ENCODE measurements around the gene ATP5PD. TPM values are rescaled to one million over a fixed set of nuclear protein-coding genes. Genes with fewer than 3 reads are reported as not detected.

Gene ATP5PD
- total RNA-seq (2014; rRNA removed; shearing (Covaris generic)) = 601 and 1,079 TPM in 2 replicates

- Histone ChIP-seq H3K4me1 (replicated peaks) (peaks cover 16% of the 10 kb centered on the region), H3K9me3 (replicated peaks) (no peaks in the 10 kb centered on the region), H3K27ac (peak within 1 kb of the TSS; percentile 36), H3K4me3 (peak within 1 kb of the TSS; percentile 81), H3K27me3 (replicated peaks) (no peaks in the 10 kb centered on the region), H3K36me3 (peaks cover 39% of the 10 kb centered on the region)
- DNase-seq (ENCODE audit: low read depth in 1 of 2, low spot score in 2 of 2) = peak; percentile 99
Observed at GRCh38 chr17:75046407-75047289, at the start of gene ATP5PD, which contains the start of gene KCTD2. Gene ATP5PD (minus strand): TSS chr17:75046969. CDS start chr17:75042650, 4,319 bp downstream. Gene KCTD2 (plus strand): TSS chr17:75047225. CDS start chr17:75047251, 26 bp downstream.

GRCh38 chr17:75096082-75096625 lies 49.4 kb upstream of the ATP5PD start:
- no peaks in the 10 kb centered on the region for H3K9me3 ChIP-seq (replicated peaks)
- H3K27me3 ChIP-seq (replicated peaks) = no peaks in the 10 kb centered on the region
- H3K4me1 ChIP-seq (replicated peaks) = peaks cover 11% of the 10 kb centered on the region
- peak overlapping the region; percentile 3 for H3K27ac ChIP-seq
- H3K4me3 ChIP-seq = no peak overlapping the region
- peak; percentile 90 for DNase-seq (ENCODE audit: low read depth in 1 of 2, low spot score in 2 of 2)
- H3K36me3 ChIP-seq = no peaks in the 10 kb centered on the region

GRCh38 chr17:75094871-75095399 lies 48.2 kb upstream of the ATP5PD start:
- no peak overlapping the region for H3K27ac ChIP-seq
- no peak overlapping the region for H3K4me3 ChIP-seq
- H3K4me1 ChIP-seq (replicated peaks) = peaks cover 11% of the 10 kb centered on the region
- H3K9me3 ChIP-seq (replicated peaks) = no peaks in the 10 kb centered on the region
- no peaks in the 10 kb centered on the region for H3K27me3 ChIP-seq (replicated peaks)
- no peak for DNase-seq (ENCODE audit: low read depth in 1 of 2, low spot score in 2 of 2)
- H3K36me3 ChIP-seq = no peaks in the 10 kb centered on the region

- Histone ChIP-seq H3K27me3 (replicated peaks) (no peaks in the 10 kb centered on the region), H3K27ac (no peak overlapping the region), H3K36me3 (no peaks in the 10 kb centered on the region), H3K9me3 (replicated peaks) (no peaks in the 10 kb centered on the region), H3K4me1 (replicated peaks) (peaks cover 18% of the 10 kb centered on the region), H3K4me3 (no peak overlapping the region)
- DNase-seq (ENCODE audit: low read depth in 1 of 2, low spot score in 2 of 2) = no peak
Observed at GRCh38 chr17:75093548-75094158, 46.9 kb upstream of the ATP5PD start.

GRCh38 chr17:75091855-75092327 lies 45.1 kb upstream of the ATP5PD start:
- H3K27me3 ChIP-seq (replicated peaks) = no peaks in the 10 kb centered on the region
- no peak overlapping the region for H3K4me3 ChIP-seq
- H3K4me1 ChIP-seq (replicated peaks) = peaks cover 35% of the 10 kb centered on the region
- DNase-seq (ENCODE audit: low read depth in 1 of 2, low spot score in 2 of 2) = no peak
- H3K9me3 ChIP-seq (replicated peaks) = no peaks in the 10 kb centered on the region
- H3K27ac ChIP-seq = no peak overlapping the region
- H3K36me3 ChIP-seq = no peaks in the 10 kb centered on the region

DNA sequence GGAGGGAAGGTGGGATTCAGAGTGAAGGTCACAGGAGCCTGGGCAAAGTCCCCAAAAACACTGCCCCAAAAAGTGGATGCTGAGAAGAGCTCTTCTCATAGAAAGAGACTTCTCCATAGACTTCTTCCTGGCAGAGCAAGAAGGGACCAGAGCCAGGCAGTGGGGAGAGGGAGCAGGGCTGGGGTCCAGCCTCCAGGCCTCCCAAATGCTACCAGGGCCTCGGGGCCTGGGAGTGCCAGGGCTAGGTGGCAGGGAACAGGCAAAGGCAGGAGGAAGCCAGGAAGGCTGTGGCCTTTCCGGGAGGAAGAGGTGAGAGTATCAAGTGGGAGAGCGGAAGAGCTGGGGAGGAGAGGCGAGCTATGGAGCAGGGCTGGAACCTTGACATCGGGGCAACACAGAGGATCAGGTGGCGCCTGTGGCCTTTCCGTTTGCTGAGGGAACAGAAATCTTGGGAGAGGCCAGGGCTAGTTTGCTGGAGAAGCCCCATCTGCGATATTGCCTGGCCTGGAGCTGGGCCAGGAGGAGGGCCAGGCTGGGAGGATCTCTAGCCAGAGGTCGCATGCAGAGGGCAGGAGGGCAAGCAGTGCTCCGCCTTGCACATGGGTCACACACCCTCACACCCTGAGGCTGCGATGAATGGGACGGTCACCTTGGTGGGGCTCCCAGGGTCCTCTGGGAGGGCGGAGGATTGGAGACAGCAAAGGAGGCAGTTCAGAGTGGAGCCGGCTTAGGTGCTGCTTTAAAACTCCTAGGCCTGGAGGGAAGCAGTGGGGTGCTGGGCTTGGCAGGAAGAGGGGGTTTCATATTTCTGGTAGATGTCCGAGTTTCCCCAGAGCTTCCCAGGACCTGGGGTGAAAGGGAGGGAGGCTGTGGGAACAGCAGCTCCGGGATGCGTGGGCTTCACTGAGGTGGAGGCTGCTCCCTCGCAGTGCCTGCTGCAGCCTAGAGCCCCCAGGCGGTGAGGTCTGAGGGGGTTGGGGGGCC lies 44.4 kb upstream of the ATP5PD start:
- Histone ChIP-seq H3K27ac (no peak overlapping the region), H3K4me1 (replicated peaks) (peaks cover 35% of the 10 kb centered on the region), H3K27me3 (replicated peaks) (no peaks in the 10 kb centered on the region), H3K4me3 (no peak overlapping the region), H3K9me3 (replicated peaks) (no peaks in the 10 kb centered on the region), H3K36me3 (no peaks in the 10 kb centered on the region)
- DNase-seq (ENCODE audit: low read depth in 1 of 2, low spot score in 2 of 2) = no peak

DNA sequence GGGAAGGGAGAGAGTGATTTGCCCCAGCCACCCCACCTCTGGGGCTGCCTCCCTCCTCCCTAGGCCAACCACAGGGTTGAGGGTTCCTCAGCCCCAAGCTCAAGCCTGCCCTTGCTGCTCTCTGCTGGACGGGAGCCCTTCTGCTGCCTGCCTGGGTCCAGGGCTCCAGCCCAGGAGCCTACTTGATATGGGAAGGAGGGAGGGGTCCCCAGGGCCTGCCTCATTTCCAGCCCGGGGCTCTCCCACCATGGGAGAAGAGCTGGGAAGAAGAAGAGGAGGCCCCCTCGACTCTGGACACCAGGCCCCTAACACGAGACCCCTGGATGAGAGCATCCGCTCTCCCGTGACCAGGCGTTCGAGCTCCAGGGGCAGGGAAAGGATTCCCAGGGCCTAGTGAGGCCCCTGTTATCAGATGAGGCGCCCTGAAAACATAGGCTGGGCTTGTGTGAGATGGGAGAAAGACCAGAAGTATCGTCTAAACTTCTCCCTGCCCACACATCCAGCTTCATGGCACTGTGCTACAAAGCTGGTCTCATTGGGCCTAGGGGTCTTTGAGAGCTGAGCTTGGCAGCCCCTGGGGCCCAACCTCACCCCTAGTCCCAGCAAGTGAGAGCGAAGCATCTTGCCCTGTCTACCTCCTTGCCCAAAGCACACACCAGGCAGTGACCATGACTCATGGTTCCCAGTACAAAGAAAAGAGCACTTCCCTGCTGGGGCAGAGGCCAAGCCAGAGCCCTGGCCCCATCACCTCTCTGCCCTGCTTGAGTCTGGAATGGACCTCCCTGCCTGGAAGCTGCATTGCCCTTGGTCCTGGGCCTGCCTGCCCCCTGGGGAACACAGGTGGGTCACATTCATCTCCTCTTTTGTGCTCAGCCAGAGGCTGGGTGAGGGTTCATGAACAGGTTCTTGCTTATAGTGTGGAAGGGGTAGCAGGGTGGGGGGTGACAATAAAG lies 42.0 kb upstream of the ATP5PD start:
- H3K4me1 ChIP-seq (replicated peaks) = peaks cover 29% of the 10 kb centered on the region
- peak in 1 of 2 experiments; percentile 46 for DNase-seq (ENCODE audit: low read depth in 1 of 2, low spot score in 2 of 2)
- no peaks in the 10 kb centered on the region for H3K27me3 ChIP-seq (replicated peaks)
- no peaks in the 10 kb centered on the region for H3K36me3 ChIP-seq
- no peaks in the 10 kb centered on the region for H3K9me3 ChIP-seq (replicated peaks)
- H3K4me3 ChIP-seq = peak overlapping the region; percentile 38; the same call in 1 of the 2 replicates
- H3K27ac ChIP-seq = no peak overlapping the region

DNA sequence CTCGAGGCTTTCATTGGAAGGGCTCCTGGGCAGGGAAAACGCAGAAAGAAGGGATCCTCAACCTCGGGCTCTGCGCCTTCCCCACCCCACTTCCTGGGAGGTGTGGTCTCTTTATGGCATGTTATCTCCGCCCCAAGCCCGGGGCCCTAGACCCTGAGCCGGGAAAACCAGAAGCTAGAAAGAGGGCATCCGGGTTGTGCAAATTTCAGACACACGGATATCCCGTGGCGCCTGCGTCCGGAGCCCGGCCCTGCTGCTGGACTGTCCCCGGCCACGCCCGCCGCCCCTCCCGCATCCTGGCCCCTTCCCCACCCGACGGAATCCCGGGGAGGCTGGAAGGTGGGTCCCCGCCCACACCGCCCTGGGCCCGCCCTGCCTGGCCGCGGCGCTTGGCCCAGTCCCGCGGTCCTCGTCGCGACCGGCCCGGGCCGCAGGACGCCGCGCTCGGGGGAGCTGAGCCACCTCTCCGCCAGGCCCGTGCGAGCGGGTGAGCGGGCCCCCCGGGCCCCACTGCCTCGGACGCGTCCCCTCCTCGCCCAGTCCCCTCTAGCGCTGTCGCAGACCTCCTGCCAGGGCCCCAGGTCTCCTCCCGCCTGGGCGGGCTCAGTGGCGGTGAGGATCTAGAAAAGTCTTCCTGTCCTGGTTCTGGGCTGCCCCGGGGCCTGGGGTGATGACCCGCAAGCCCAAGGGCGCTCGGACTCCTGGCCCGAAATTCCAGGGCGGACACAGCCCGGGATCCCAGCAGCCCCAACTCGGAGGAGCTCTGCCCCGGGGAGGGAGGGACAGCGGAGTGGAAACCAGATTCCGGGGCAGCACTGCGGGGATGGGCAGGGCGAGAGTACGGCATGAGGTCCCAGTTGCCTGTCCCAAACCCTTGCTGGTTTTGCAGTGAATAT lies 41.0 kb upstream of the ATP5PD start, which contains the start of gene SLC16A5:
Gene SLC16A5 (plus strand): TSS at position 397 of the 896 bp plus-strand sequence. CDS start 5,683 bp downstream, outside the sequence.
- peaks cover 29% of the 10 kb centered on the region for H3K4me1 ChIP-seq (replicated peaks)
- H3K27me3 ChIP-seq (replicated peaks) = no peaks in the 10 kb centered on the region
- H3K4me3 ChIP-seq = peak within 1 kb of the TSS; percentile 38
- H3K9me3 ChIP-seq (replicated peaks) = no peaks in the 10 kb centered on the region
- H3K27ac ChIP-seq = peak within 1 kb of the TSS; percentile 41
- peak; percentile 50 to 83 for DNase-seq (ENCODE audit: low read depth in 1 of 2, low spot score in 2 of 2)
- no peaks in the 10 kb centered on the region for H3K36me3 ChIP-seq

- no peaks in the 10 kb centered on the region for H3K9me3 ChIP-seq (replicated peaks)
- H3K4me1 ChIP-seq (replicated peaks) = peaks cover 29% of the 10 kb centered on the region
- no peaks in the 10 kb centered on the region for H3K36me3 ChIP-seq
- peak overlapping the region; percentile 38 for H3K4me3 ChIP-seq
- H3K27me3 ChIP-seq (replicated peaks) = no peaks in the 10 kb centered on the region
- no peak for DNase-seq (ENCODE audit: low read depth in 1 of 2, low spot score in 2 of 2)
- H3K27ac ChIP-seq = peak overlapping the region; percentile 41
Observed at GRCh38 chr17:75087182-75087557, 40.4 kb upstream of the ATP5PD start.

DNA sequence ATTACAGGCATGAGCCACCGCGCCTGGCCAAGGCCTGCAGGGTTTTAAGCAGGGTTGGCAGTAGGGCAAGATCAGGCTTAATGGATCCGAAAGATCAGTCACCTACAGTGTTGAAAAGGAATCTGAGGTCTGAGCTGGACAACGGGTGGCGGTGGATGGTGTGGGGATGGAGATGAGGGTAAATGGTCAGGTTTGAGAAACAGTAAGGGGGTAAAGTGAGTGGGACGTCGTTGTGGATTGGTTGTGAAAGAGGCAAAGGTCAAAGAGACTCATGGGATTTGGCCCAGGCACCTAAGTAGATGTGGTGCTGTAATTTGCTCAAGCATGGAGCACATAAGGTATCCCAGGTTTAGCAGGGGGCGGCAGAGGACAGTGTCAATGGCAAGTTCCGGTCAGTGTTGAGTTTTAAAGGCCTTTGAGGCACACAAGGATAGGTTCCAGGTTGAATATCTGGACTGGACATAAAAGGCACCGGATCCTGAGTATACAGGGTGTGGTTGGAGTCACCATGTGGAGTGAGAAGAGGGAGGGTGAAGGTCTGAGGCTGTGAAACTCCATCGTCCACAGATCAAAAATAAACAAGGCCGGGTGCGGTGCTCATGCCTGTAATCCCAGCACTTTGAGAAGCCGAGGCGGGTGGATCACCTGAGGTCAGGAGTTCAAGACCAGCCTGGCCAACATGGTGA lies 39.9 kb upstream of the ATP5PD start:
- Histone ChIP-seq H3K4me3 (no peak overlapping the region), H3K9me3 (replicated peaks) (no peaks in the 10 kb centered on the region), H3K36me3 (no peaks in the 10 kb centered on the region), H3K4me1 (replicated peaks) (peaks cover 29% of the 10 kb centered on the region), H3K27me3 (replicated peaks) (no peaks in the 10 kb centered on the region), H3K27ac (no peak overlapping the region)
- no peak for DNase-seq (ENCODE audit: low read depth in 1 of 2, low spot score in 2 of 2)
